ENCODE measurements around the gene ZC3H13.

Gene ZC3H13

DNA sequence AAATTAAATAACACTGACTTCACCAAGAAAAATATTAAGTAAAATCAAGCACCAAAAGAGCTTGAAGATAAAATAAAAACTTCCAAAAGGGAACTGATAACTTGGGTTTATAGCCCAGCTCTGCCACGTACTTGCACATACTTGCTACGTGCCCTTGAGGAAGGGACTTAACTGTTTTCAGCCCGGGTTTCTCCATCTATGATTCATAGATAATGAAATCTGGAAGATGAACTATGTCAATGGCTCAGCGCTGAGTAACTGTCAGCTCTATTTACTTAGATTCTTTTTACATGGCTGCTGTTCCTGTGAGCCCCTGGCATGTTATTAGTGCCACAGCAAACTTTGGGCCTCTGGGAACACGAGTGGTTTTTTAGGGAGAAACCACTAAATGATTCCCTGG lies 9.6 kb upstream of the ZC3H13 start:
- DNase-seq: no peak

DNA sequence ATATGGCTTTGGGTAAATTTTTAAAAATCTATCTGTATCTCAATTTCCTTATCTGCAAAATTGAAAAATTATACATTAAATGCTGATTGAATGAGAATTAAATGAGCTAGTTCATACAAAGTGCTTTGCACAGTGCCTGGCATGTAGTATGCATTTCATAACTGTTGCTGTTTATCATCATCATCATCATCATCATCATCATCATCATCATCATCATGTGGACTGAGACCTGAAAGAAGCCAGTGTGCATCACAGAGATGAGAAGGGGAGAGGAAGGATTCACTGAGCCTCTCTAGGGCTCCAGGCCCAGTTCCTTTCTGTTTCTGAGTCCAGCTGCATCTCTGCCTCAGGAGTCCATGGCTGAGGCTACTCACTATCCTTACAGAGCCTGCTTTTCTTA lies 6.9 kb upstream of the ZC3H13 start:
- no peak for DNase-seq

DNA sequence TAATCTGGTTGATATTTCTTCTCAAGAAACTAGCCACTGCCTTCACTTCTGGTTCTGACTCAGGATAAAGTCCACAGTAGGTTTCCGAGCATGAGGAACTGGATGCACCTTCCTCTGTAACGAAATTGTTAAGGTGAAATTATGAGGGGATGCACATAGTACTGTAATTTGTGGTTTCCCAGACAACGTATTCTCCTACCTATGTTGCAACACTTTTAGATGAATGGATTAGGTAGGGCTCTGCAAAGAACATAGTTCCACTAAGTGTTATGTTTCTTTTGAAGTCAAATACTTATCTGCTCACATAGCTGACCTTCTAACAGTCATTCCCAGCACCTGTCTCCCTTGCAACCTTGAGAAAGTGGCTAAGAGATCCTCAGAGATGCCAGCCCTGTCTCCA lies 5.7 kb upstream of the ZC3H13 start:
- DNase-seq: no peak

DNA sequence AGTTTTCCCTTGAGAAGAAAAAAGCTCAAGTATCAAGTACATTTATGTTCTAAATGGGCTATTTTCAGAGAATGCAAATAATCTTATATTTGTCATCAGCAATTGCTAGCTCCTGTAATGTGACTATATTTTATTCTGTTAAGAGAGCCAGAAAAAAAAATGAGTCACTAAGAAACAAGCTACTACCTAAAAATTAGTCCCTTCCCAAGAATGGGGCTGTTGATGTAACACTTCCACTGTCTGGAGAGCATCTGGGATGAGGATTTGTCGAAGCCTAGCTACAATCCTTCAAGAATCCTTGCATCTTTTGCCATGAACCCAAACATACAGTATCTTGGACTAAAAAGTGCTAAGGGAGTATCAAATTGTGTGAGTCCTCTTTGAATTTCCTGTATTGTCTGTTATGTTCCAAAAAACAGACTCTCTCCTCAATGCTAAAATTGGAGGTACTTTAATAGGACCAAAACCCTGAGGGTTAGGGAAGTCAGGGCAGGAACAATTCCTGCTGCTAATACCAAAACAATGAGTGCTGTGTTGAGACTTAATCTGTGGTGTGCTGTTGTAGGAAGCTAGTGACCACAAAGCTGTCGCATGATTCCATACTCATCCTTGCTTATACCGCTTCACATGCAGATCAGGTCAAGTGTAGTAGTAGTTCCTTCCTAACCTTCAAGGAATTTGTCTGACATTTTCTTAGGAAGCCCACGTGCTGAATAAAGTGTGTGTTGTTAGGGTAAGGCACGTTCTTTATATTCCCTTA lies 4.9 kb upstream of the ZC3H13 start:
- no peak for DNase-seq

DNA sequence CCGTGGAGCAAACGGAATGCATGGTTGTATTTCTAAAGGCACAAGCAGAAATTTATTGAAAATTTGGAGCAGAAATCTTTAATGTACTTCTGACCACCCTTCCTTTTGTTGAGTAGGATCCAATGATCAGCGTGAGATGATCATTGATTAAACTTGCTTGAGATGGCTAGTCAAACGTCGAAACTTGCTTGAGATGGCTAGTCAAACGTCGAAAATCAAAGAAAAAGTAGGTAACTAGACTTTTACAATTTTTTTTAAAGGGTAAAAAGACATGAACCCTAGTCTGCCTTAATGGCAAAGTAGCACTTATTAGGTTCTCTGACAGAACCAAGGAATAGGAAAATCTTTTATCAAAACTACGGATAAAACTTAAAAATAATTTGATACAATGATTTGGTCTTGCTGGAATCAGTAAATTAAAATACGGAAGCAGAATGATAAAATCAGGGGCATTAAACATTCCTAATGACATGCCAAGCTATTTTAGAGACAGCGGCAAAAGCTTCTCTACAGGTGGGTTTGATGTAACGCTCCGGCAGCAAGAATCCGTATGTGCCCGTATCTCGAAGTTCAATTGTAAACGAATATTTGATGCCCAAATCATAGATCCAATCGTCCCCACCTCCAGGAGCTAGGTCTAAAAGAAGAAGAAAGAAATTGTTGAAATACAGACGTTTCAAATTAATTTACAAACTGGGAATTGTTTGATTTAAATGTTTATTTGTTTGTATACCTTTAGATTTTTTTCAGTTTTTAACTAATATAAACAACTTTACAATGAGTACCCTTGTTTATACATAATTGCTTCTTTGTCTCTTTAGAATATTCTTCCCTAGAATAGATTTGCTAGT lies 841 bp upstream of the ZC3H13 start:
- DNase-seq: no peak

DNA sequence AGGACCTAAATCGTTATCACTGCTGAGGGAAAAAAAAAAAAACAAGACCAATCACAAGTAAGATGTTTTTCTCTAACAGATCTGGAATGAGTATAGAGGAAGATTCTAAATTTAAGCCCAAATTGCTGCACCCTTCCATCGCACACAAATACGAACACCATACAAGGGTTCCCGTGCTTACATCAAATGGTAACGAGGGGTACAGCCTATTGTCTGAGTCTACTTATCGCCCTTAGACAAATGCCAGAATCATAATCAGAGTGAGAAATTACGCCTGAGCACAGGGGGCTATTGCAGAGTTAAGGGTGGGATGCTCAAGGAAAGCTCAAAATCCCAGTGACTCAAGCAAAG lies 603 bp downstream of the ZC3H13 start:
- DNase-seq: no peak

DNA sequence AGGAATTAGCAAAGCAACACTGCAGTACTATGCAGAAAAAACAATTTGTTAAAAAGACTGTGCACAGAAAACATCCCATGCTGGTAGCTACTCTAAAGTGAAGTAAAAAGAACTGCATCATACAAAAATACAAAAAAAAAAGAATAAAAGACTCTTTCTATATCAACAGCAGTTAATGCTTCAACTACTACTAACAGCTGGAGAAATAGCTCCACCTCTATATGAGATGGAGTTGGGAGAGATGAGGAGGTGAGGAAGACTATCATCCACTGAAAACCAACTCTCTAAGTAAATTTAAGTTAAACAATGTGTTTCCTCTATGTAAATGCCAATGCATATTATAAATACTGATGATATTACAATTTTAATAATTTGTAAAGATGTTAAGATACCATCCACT lies 1.8 kb downstream of the ZC3H13 start:
- DNase-seq: no peak

DNA sequence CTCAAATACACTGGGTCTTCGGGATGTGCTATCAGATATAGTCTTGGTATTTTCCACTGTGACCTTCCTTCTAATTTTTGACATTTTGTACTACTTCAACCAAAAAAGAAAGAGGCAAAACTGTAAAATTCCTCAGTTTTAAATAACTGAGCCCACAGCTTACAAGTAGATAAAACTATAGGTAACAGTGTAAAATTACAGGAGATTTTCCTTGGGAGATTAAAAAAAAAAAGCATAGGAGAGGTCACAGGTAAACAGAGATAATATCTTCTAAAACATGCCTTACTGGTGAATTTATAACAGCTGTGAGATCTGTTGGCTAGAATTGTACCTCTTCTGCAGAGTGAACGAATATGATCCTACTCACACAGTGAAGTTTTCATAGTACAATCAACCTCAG lies 7.1 kb downstream of the ZC3H13 start:
- DNase-seq: no peak

DNA sequence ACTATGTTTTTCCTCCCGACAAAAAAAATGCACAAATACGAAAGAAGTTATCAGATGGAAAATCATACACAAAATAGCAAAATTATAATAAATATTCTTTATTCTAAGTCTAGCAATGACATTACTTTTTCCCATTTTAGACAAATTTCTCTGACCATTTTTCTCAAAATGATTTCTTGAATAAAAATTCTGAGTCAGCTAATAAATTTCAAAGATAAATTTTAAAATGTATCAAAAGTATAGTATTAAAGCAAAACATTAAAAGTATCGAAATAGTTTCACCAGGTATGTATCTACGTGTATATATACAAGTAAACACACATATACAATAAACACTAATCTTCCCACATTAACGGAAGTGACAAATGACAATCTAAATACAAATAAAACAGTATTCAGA lies 8.9 kb downstream of the ZC3H13 start:
- DNase-seq: no peak

DNA sequence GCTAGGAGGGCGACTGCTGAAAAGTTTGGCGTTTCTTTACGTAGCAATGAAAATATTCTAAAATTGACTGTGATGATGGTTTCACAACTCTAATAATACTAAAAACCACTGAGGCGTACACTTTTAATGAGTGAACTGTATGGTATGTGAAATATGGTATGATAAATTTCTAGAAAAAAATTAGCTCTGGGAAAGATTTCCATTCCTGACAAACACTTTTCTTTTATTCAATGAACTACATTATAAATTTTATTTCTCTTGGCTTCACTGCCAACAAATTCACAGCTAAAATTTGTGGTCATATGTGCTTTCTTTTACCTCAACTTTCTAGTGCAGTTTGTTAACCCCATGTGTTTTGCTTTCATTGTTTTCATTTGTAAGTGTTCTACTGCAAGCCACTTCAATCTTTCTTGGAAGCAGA lies 11.1 kb downstream of the ZC3H13 start:
- no peak for DNase-seq

DNA sequence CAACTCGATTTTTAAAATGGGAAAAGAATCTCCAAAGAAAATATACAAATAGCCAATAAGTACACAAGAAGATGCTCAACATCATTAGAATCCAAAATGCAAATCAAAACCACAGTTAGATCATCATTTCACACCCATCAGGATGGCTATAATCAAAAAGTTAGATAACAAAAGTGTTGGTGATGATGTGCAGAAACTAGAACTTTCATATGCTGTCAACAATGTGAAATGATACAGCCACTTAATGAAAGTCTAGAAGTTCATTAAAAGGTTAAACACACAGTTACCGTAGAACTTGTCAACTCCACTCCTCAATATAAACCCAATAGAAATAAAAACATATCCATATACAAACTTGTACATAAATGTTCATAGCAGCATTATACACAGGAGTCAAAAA lies 11.8 kb downstream of the ZC3H13 start:
- DNase-seq: no peak

DNA sequence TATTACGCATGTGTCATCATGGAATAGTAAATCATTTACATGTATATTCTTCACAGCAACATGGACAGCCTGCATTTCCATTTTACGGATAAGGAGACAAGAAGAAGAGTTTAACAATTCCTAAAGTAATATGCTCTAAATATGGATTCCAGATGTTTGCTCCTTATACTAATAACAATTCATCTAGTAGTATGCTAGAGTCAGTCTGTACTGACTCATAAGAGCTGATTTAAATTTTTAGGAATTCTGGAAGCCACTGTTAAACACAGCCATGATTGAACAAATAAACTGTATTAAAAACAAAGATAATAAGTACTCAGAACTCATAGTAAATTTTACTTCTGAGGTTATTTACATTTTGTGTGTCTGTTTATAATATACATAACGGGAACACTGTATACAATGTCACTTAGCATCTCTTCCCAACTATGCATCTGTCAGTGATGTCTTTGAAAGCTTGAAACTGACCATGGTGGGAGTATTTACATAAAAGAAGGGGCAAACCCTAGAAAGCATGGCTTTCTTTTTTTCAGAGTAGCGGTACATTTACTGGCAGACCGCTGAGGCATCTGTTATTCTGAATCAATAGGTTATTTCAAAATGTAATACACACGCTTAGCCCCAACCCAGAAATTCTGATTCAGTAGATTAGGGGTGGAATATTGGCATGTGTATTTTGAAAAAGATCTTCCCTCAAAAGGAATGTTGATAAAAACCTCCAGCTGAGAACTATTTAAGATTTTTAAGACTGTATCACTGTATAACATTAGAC lies 12.9 kb downstream of the ZC3H13 start:
- DNase-seq: no peak

DNA sequence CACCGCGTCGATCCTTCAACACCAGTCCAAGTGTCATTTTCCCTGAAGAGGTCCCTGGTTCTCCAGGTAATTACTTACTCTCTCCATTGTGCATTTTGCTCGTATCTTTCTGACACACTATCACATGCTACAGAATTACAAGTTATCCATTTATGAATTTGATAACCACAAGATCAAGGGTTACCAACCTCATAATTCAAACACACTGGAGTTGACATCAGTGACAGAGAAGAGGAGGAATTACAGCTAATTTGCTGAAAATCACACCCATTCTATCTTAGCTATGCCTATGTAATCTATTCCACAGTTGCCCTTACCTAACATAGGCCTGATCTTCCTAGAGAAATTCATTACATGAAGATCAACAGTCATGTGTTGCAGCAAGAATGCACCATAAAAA lies 14.2 kb downstream of the ZC3H13 start:
- DNase-seq: no peak

DNA sequence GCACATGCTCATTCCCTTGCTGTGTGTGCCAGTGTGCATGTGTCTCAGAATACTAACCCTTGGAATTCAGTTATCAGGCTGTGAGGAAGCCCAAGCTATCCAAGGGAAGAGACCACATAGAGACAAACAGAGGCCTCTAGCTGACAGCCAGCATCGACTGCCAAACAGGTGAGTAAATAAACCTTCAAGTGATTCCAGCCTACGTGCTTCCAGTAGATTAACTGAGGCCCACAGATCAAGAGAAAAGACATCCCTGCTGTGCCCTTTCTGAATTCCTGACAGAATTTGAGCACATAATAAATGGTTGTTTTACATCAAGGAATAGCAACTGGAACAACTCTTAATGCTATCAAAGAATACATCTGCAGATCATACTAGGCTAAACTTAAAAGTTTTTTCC lies 17.5 kb downstream of the ZC3H13 start:
- no peak for DNase-seq

DNA sequence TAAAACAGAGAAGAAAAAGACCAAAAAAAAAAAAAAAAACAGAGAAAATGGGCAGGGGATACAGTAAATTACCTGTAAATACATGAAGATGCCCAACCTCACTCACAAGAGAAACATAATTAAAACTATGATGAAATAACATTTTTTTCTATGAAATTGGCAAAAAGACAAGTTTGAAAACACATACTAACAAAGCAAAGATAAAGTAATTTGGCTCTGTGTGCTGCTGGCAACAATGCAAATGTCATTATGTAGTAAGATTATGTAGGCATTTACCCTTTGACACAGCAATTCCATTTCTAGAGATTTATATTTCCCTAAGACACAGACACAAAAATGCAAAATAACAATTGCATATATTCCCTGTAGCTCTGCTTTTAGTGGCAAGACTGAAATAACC lies 20.2 kb downstream of the ZC3H13 start:
- no peak for DNase-seq

DNA sequence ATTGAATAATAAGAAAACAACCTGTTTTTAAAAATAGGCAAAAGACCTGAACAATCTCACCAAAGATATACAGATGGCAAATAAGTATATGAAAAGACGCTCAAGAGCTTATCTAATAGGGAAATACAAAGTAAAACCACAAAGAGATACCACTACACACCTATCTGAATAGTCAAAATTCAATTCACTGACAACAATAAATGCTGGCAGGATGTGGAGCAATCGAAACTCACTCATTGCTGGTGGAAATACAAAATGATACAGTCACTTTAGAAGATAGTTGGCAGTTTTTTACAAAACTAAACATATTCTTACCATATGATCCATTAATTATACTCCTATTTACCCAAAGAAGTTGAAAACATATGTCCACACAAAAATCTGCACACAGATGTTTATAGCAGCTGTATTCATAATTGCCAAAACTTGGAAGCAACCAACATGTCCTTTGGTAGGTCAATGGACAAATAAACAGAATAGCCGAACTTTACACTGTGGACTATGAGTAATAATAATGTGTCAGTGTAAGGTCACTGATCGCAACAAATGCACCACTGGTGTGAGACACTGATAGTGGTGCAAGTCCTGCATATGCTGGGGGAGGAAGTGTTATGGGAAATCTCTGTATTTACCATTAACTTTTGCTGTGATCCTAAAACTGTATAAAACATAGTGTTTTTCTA lies 20.8 kb downstream of the ZC3H13 start:
- no peak for DNase-seq

DNA sequence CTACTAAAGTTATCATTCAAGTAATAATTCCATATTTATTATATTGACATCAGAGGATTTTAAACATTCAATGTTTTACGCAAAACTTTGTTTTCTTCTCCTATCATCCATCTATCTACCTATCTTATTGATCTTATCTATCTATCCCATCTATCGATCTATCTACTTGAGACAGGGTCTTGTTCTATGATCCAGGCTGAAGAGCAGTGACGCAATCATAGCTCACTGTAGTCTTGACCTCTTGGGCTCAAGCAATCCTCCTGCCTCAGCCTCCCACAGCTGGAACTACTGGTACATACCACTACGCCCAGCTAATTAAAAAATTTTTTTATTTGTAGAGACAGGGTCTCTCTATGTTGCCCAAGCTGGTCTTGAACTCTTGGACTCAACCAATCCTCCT lies 27.4 kb downstream of the ZC3H13 start:
- no peak for DNase-seq

DNA sequence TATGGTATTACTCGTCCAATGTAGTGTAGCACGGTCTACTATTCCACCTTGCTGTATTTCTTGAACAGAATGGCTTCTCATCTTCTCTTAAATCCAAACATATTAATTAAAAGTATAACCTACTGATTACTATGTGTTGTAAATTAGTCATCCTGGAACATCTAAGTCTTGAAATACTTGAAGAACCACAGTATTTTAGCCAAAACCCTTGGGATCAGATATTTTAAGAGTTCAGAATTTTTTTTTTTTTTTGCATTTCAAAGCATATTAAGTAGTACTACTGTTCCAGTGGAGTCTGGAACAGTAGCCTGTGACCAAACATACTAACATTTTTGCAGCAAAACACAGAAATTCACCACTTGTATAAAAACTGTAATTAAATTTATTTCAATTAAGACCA lies 30.1 kb downstream of the ZC3H13 start:
- no peak for DNase-seq

DNA sequence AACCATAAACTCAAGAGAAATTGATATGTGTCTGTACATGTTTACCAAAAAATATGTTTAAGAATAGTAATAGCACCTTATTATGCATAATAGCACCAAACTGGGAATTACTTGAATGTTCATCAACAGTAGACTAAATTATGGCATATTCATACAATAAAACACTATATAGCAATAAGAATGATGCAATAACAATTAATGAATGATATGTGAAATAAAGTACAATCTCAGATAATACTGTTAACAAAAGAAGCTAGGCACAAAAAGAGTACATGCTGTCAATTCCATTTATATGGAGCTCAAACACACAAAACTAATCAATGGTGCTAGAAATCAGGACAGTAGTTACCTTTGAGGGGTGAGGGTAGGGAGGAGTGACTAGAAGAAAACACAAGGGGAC lies 36.3 kb downstream of the ZC3H13 start:
- no peak for DNase-seq

DNA sequence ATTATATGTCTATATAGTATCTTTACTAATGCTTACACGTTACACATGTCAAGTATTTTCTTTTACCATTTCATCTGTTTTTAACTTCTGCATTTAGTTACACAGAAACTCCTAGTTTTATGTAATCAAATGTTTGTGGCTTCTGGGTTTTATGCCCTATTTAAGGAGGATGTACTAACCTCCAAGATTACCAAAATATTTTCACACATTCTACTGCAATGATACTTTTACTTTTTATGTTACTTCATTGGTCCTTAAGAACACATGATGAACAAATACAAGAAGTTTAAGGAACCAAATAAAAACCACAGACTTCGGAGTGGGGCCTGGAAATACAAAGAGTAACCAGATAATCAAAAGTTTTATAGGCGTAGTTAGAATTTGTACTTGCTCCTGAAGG lies 37.2 kb downstream of the ZC3H13 start:
- DNase-seq: no peak

DNA sequence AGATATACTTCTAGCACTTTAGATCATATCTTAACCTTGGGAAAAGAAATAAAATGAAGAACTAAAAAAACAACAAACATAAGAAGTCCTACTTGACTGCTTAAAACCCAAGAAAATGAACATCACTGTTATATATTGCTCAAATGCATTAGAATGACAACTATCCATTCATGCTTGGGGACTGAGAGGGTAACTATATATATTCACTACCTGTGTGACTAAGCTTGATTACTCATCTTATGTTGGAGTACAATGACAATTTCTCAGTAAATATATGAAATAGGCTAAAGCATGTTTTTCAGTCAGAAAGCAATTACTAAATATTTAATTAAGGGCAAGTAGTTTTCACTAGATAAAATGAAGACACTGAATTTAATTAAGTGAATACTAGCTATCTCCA lies 40.1 kb downstream of the ZC3H13 start:
- no peak for DNase-seq

DNA sequence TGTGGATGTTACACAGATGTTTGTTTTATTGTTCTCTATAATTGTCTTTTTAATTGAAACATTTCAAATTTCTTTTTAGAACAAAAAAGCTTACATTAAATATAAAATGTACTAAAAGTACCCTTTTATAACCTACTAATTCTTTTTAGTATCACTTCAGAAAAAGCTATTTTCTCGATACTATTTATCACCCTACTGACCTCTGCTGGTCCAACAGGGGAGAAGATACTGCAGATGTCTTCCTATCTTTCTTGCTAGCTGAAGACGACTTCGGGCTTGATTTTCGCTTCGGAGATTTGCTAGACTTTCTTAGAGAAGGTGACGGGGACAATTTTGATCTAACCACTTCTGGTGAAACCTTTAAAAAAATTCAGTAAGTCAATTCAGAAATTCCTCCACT lies 42.4 kb downstream of the ZC3H13 start:
- DNase-seq: no peak

DNA sequence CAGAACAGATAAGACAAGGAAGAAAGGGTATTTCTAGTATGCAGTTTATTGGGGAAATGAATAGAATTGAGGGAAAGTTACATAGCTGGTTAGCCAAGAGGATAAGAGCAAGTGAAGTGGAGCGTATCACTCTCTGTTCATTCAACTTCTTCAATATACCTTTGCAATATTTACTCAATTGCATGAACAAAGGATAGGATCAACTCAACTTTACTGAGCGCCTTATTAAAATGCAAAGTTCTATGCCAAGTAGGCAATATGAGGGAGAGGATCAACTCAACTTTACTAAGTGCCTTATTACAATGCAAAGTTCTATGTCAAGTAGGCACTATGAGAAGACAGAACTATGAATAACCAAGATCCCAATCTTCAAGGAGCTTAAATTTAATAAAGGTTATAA lies 43.9 kb downstream of the ZC3H13 start:
- DNase-seq: no peak

Measured in 8988T (cell line).